Pancreas (tissue), 10 donors: ENCODE measurements around the gene POLR1E. TPM values are rescaled to one million over a fixed set of nuclear protein-coding genes. Genes with fewer than 3 reads are reported as not detected.

Experiments
- ATAC-seq, 4 donors: fragments of 200-7000 bp; cut with Tn5 transposase; one replicate each; pipeline versions ENCODE4 v1.8.0 to v1.9.1; 2020; ENCODE audit warnings: mild to moderate bottlenecking in 4 of 4, moderate library complexity in 4 of 4
- DNase-seq, 6 donors: peaks; one replicate each; pipeline ENCODE4 v3.0.0-alpha.2; 2020
- FAIRE-seq: peaks from 2 replicates; lab custom pipeline; 2012; peaks lifted over from hg19 to GRCh38; lab: Jason Lieb, UNC
- H3K27ac ChIP-seq, 4 donors: fragments of 200-600 bp; sonication (generic); 1 replicate in 3 of 4; 2 replicates in 1 of 4; pipeline versions ENCODE4 v1.5.0 to v1.8.0; 2020
- H3K27me3 ChIP-seq, 4 donors: fragments of 200-600 bp; one replicate each; pipeline ENCODE4 v1.8.0; 2021
- H3K36me3 ChIP-seq, 3 donors: fragments of 200-600 bp; sonication (generic) in 1 of 3; one replicate each; pipeline versions ENCODE4 v1.5.0 to v1.8.0; 2020 to 2021
- H3K4me1 ChIP-seq, 3 donors: fragments of 200-600 bp; one replicate each; pipeline ENCODE4 v1.8.0; 2021
- H3K4me3 ChIP-seq, 4 donors: fragments of 200-600 bp; sonication (generic) in 2 of 4; one replicate each; pipeline versions ENCODE4 v1.5.0 to v1.8.0; 2020 to 2021
- H3K9me3 ChIP-seq, 4 donors: fragments of 200-600 bp; one replicate each; pipeline ENCODE4 v1.8.0; 2021
- WGBS, 2 donors: extraction: QIAGEN DNeasy Blood & Tissue Kit; methylation state at CpG; one replicate each; pipeline ENCODE4 v1.1.7; 2013; 5-methylcytosine and 5-hydroxymethylcytosine counted together
- intact Hi-C, 3 donors: fragments of 100-400 bp; cut with DNase I; formaldehyde crosslinking; loops; one replicate each; pipeline versions ENCODE4 v1.11.1 to v1.14.2; 2022
- polyA plus RNA-seq, 2 donors: library from polyadenylated mRNA; stranded (reverse); fragments of 200-250 nt; gene quantifications; one replicate each; pipeline ENCODE4 v1.2.3, GENCODE V29; 2013
- total RNA-seq, 6 donors: library from RNA; stranded (reverse); fragmentation: NEBNext Ultra II Directional in 4 of 6; extraction: Animal tissue kit (Norgen Biotek cat#: 25700) in 4 of 6; gene quantifications; one replicate each; pipeline versions ENCODE4 v1.2.1 to v1.2.4, GENCODE V29; 2021 to 2023
- TF ChIP-seq, protein P1 (sequence below), 4 donors: fragments of 200-600 bp; sonication (generic) in 3 of 4; IDR thresholded peaks; one replicate each; pipeline versions ENCODE4 v1.5.0 to v1.8.0; 2021; ENCODE audit warnings: antibody characterized with exemption in 4 of 4
- donor health status: healthy with polysubstance abuse.
- donor health status: DM: no; HTN: no; CAD: no; lungs with moderate emphysema.
- donor health status: DM: no; HTN: no; CAD: no.
- donor health status: control.
- donor health status: control.
- donor health status: Bipolar disorder and iron deficiency.
- donor health status: DM: yes; HTN: yes; CAD: no.
- donor health status: DM: no; HTN: no; CAD: no.
- donor health status: DM: no; HTN: no; CAD: no.
- donor health status: DM: yes; HTN: yes; CAD: no.

Gene POLR1E
- total and polyA plus RNA-seq, 8 donors = 11.9 to 30.1 (median 17.1) TPM

DNA sequence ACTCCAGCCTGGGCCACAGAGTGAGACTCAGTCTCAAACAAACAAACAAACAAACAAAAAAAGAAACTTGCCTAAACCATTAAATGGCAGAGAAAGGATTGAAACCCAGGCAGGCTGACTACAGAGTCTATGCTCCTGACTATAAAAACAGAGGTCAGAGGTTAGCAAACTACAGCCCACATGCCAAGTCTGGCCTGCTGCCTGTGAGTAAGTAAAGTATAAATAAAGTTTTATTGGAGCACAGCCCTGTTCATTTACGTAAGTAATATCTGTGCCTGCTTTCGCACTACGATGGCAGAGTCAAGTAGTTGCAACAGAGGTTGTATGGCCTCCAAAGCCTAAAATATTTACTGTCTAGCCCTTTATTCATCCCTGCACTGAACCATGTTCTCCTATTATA is 11.6 kb downstream of the POLR1E start:
- intact Hi-C loops = loop anchor here in 1 of 3 donors (10.0 kb wide), 1 partner anchor 63 kb away; no protein-coding TSS in a partner anchor
- Histone ChIP-seq H3K36me3 (peaks cover 0 to 59% (median 40%) of the 10 kb centered on the region in 3 donors), H3K4me1 (peaks cover 0 to 6% (median 0%) of the 10 kb centered on the region in 3 donors), H3K27me3 (no peaks in the 10 kb centered on the region), H3K4me3 (no peak overlapping the region), H3K27ac (no peak overlapping the region), H3K9me3 (no peaks in the 10 kb centered on the region)
- 98 to 99% methylated on average over 3 of the region's 3 CpGs for WGBS, 2 donors
- no peak for DNase-seq
- no peak for ATAC-seq
- FAIRE-seq = no peak
- TF ChIP-seq, protein P1, sequence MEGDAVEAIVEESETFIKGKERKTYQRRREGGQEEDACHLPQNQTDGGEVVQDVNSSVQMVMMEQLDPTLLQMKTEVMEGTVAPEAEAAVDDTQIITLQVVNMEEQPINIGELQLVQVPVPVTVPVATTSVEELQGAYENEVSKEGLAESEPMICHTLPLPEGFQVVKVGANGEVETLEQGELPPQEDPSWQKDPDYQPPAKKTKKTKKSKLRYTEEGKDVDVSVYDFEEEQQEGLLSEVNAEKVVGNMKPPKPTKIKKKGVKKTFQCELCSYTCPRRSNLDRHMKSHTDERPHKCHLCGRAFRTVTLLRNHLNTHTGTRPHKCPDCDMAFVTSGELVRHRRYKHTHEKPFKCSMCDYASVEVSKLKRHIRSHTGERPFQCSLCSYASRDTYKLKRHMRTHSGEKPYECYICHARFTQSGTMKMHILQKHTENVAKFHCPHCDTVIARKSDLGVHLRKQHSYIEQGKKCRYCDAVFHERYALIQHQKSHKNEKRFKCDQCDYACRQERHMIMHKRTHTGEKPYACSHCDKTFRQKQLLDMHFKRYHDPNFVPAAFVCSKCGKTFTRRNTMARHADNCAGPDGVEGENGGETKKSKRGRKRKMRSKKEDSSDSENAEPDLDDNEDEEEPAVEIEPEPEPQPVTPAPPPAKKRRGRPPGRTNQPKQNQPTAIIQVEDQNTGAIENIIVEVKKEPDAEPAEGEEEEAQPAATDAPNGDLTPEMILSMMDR (IDR thresholded peaks at IDR 0.05) = no peak

DNA sequence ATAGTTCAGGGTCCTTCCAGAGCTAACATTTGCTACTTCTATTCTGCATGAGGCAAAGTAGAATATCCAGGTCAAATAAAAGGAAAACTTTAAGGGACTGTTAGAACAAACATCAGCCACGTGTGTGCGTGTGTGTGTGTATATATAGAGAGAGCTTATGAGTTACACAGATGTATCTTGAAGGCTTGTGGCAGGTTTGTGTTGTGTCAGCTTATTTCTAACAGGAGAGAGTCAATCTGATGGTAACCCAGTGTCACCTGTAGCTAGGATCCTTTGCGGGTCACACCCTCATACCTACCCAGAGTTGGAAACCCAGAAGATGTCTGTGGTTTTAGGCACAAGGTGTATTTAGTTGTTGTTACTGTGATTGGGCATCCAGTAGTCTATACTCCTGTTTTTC is 12.7 kb downstream of the POLR1E start:
- intact Hi-C loops = loop anchor here in 1 of 3 donors (10.0 kb wide), 1 partner anchor 64 kb away; no protein-coding TSS in a partner anchor
- H3K27me3 ChIP-seq = no peaks in the 10 kb centered on the region
- H3K36me3 ChIP-seq = peaks cover 0 to 67% (median 39%) of the 10 kb centered on the region in 3 donors
- no peak overlapping the region for H3K27ac ChIP-seq
- DNase-seq (no peak), FAIRE-seq (no peak), ATAC-seq (no peak)
- H3K4me1 ChIP-seq = peaks cover 0 to 6% (median 0%) of the 10 kb centered on the region in 3 donors
- H3K9me3 ChIP-seq = no peaks in the 10 kb centered on the region
- TF ChIP-seq, protein P1 (IDR thresholded peaks at IDR 0.05) = no peak
- WGBS, 2 donors = 51 to 88% methylated on average over 3 of the region's 3 CpGs
- H3K4me3 ChIP-seq = no peak overlapping the region

DNA sequence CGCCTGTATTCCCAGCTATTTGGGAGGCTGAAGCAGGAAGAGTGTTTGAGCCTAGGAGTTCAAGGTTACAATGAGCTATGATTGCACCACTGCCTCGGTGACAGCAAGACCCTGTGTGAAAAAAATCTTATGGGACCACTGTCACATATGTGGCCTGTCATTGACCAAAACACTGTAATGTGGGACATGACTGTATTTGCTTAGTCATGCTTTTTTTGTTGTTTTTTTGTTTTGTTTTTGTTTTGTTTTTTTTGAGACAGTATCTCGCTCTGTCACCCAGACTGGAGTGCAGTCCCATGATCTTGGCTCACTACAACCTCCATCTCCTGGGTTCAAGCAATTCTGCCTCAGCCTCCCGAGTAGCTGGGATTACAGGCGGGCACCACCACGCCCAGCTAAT is 13.5 kb downstream of the POLR1E start:
- ATAC-seq = no peak
- H3K9me3 ChIP-seq = no peaks in the 10 kb centered on the region
- no peak overlapping the region for H3K4me3 ChIP-seq
- H3K27ac ChIP-seq = no peak overlapping the region
- H3K36me3 ChIP-seq = peaks cover 0 to 65% (median 32%) of the 10 kb centered on the region in 3 donors
- H3K4me1 ChIP-seq = peaks cover 0 to 6% (median 0%) of the 10 kb centered on the region in 3 donors
- WGBS, 2 donors = 88 to 96% methylated on average over 6 of the region's 6 CpGs
- H3K27me3 ChIP-seq = no peaks in the 10 kb centered on the region
- DNase-seq = no peak
- TF ChIP-seq, protein P1 (IDR thresholded peaks at IDR 0.05) = no peak
- no peak for FAIRE-seq
- intact Hi-C loops = loop anchor here in 1 of 3 donors (10.0 kb wide), 1 partner anchor 64 kb away; no protein-coding TSS in a partner anchor

DNA sequence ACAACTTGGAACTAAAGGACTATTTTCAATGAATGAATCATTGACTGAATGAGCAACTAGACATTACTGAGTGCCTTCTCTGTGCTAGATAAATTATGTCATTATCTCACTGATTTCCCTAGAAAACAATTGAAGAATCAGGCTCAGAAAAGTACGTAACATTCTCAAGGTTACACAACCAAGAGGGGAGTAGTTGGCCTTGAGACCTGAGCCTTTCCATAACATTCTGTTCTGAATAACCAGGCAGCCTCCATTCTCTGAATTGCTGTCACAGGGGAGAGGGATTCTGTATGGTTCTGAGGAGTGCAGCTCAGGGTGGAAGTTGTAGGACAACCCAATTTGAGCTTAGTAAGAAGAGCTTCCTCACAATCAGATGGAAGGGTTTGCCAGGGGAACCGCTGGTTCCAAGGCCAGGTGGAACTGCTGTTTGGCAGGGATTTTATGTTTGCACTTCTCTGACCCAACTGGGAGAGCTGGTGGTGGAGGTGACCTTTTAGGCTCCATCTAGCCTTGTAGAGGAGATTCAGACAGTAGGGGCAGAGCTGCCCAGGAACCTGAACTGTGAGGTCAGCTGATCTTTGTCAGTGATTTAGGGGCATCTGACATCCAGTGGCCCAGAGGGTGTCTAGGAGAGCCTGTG is 16.3 kb downstream of the POLR1E start:
- WGBS, 2 donors = 30 to 45% methylated on average over 2 of the region's 2 CpGs
- intact Hi-C loops = no loop called here

More for the DNA sequence above, 16.3 kb downstream of the POLR1E start:
- Histone ChIP-seq H3K27ac (no peak overlapping the region), H3K4me3 (no peak overlapping the region), H3K27me3 (no peaks in the 10 kb centered on the region), H3K36me3 (peaks cover 0 to 44% (median 22%) of the 10 kb centered on the region in 3 donors), H3K4me1 (peaks cover 0 to 6% (median 0%) of the 10 kb centered on the region in 3 donors), H3K9me3 (no peaks in the 10 kb centered on the region)
- no peak for FAIRE-seq
- peak; percentile 48 to 85 (median 79) for ATAC-seq
- TF ChIP-seq, protein P1 (IDR thresholded peaks at IDR 0.05) = no peak
- DNase-seq = peak in 2 of 6 donors; percentile 41 to 48
